H1 (cell line): Measurements from ENCODE around the gene APELA. TPM values are rescaled to one million over a fixed set of nuclear protein-coding genes. Genes with fewer than 3 reads are reported as not detected.

Source experiments
- CTCF ChIA-PET: fragments of 300-600 bp; sonication (Branson Sonifier 250); formaldehyde crosslinking; loops from one replicate; lab custom pipeline; 2021; ENCODE audit not compliant: partially characterized antibody; lab: Charles Lee
- POLR2A ChIA-PET: fragments of 300-600 bp; sonication (Branson Sonifier 250); formaldehyde crosslinking; loops from one replicate; lab custom pipeline; 2021; ENCODE audit warnings: inconsistent platforms; ENCODE audit not compliant: partially characterized antibody; lab: Charles Lee
- DNase-seq, 2 experiments: peaks; one replicate each; pipeline versions ENCODE4 v3.0.0 to v3.0.0-alpha.2; 2010 to 2022; ENCODE audit warnings: low spot score in 2 of 2, low read depth in 1 of 2, mixed read lengths in 1 of 2
- FAIRE-seq: peaks from 2 replicates; lab custom pipeline; 2011; peaks lifted over from hg19 to GRCh38; lab: Jason Lieb, UNC
- H2AFZ ChIP-seq: 2 replicates; pipeline ENCODE4 v1.8.1; 2012; ENCODE audit warnings: low read length, inconsistent platforms
- H2AK5ac ChIP-seq: 2 replicates; pipeline ENCODE4 v1.6.1; 2013; ENCODE audit warnings: low read depth, low read length
- H2BK120ac ChIP-seq: replicated peaks from 2 replicates; pipeline ENCODE3; 2013; ENCODE audit warnings: low read depth, low read length, inconsistent platforms
- H2BK12ac ChIP-seq: 2 replicates; pipeline ENCODE4 v1.6.1; 2013; ENCODE audit warnings: low read depth, low read length
- H2BK15ac ChIP-seq: 2 replicates; pipeline ENCODE4 v1.6.1; 2013; ENCODE audit warnings: low read length
- H2BK20ac ChIP-seq: 2 replicates; pipeline ENCODE4 v1.6.1; 2013; ENCODE audit warnings: low read length
- H2BK5ac ChIP-seq: 2 replicates; pipeline ENCODE4 v1.6.1; 2013; ENCODE audit warnings: low read depth, low read length
- H3K14ac ChIP-seq: 2 replicates; pipeline ENCODE4 v1.6.1; 2013; ENCODE audit warnings: inconsistent platforms; ENCODE audit not compliant: insufficient read length
- H3K18ac ChIP-seq: 2 replicates; pipeline ENCODE4 v1.6.1; 2013; ENCODE audit warnings: low read length; ENCODE audit errors: extremely low read depth
- H3K23ac ChIP-seq: 2 replicates; pipeline ENCODE4 v1.6.1; 2013; ENCODE audit warnings: inconsistent platforms; ENCODE audit not compliant: insufficient read length
- H3K23me2 ChIP-seq: 2 replicates; pipeline ENCODE4 v1.6.1; 2013; ENCODE audit warnings: low read depth, low read length
- H3K27ac ChIP-seq: 2 replicates; pipeline ENCODE4 v1.6.1; 2011; ENCODE audit warnings: low read depth, low read length, inconsistent platforms
- H3K27me3 ChIP-seq, 4 experiments: replicated peaks in 1 of 4; 1 replicate in 1 of 4; 2 replicates in 3 of 4; pipeline versions ENCODE4 v1.6.1 to v1.8.1; 2011 to 2013; ENCODE audit warnings: low read length in 3 of 4, mild to moderate bottlenecking in 3 of 4, inconsistent platforms in 2 of 4, mixed read lengths in 2 of 4, moderate library complexity in 1 of 4; ENCODE audit not compliant: control insufficient read depth in 3 of 4, insufficient read depth in 3 of 4; ENCODE audit errors: extremely low read depth in 1 of 4
- H3K36me3 ChIP-seq, 4 experiments: 2 replicates each; pipeline versions ENCODE4 v1.6.1 to v1.8.1; 2011 to 2013; ENCODE audit warnings: mild to moderate bottlenecking in 4 of 4, low read length in 3 of 4, moderate library complexity in 2 of 4, control low read depth in 1 of 4, inconsistent platforms in 1 of 4; ENCODE audit not compliant: insufficient read depth in 4 of 4, control insufficient read depth in 2 of 4
- H3K4ac ChIP-seq: replicated peaks from 2 replicates; pipeline ENCODE3; 2013; ENCODE audit warnings: low read length, low read depth, mixed read lengths, inconsistent platforms; ENCODE audit not compliant: insufficient read length
- H3K4me1 ChIP-seq, 4 experiments: replicated peaks in 1 of 4; 1 replicate in 1 of 4; 2 replicates in 3 of 4; pipeline versions ENCODE4 v1.6.1 to v1.8.1; 2011 to 2013; ENCODE audit warnings: low read length in 3 of 4, inconsistent platforms in 2 of 4, mixed read lengths in 1 of 4; ENCODE audit not compliant: insufficient read depth in 4 of 4, control insufficient read depth in 3 of 4
- H3K4me2 ChIP-seq, 2 experiments: 2 replicates each; pipeline versions ENCODE4 v1.6.1 to v1.8.1; 2011 to 2013; ENCODE audit warnings: low read depth in 2 of 2, low read length in 2 of 2, control low read depth in 1 of 2, inconsistent platforms in 1 of 2, mild to moderate bottlenecking in 1 of 2; ENCODE audit not compliant: insufficient read depth in 1 of 2
- H3K4me3 ChIP-seq, 4 experiments: fragments of 200-600, 300-600 bp in 1 of 4; sonication (generic), shearing (Covaris generic), sonication (Bioruptor Twin) in 1 of 4; 2 replicates each; pipeline versions ENCODE4 v1.5.1 to v1.8.1; 2011 to 2016; ENCODE audit warnings: low read length in 4 of 4, low read depth in 3 of 4, control low read depth in 2 of 4, inconsistent platforms in 2 of 4, mild to moderate bottlenecking in 2 of 4, mixed read lengths in 1 of 4, moderate library complexity in 1 of 4; ENCODE audit not compliant: insufficient read depth in 2 of 4; ENCODE audit errors: extremely low read depth in 1 of 4
- H3K56ac ChIP-seq: replicated peaks from 2 replicates; pipeline ENCODE3; 2013; ENCODE audit warnings: low read depth, mild to moderate bottlenecking, mixed read lengths, low read length, inconsistent platforms; ENCODE audit not compliant: insufficient read length
- H3K79me1 ChIP-seq: 2 replicates; pipeline ENCODE4 v1.6.1; 2013; ENCODE audit warnings: low read depth, low read length, control low read depth
- H3K79me2 ChIP-seq, 2 experiments: 2 replicates each; pipeline versions ENCODE4 v1.6.1 to v1.8.1; 2012 to 2013; ENCODE audit warnings: low read length in 2 of 2, mild to moderate bottlenecking in 2 of 2, inconsistent platforms in 1 of 2; ENCODE audit not compliant: insufficient read depth in 2 of 2, control insufficient read depth in 1 of 2
- H3K9ac ChIP-seq, 4 experiments: replicated peaks in 1 of 4; 1 replicate in 1 of 4; 2 replicates in 3 of 4; pipeline versions ENCODE4 v1.6.1 to v1.8.1; 2011 to 2013; ENCODE audit warnings: low read depth in 3 of 4, low read length in 3 of 4, control low read depth in 2 of 4, mild to moderate bottlenecking in 2 of 4, moderate library complexity in 2 of 4, inconsistent platforms in 1 of 4; ENCODE audit errors: extremely low read depth in 1 of 4
- H3K9me3 ChIP-seq, 2 experiments: 2 replicates each; pipeline versions ENCODE4 v1.6.1 to v1.8.1; 2012 to 2013; ENCODE audit warnings: mild to moderate bottlenecking in 2 of 2, moderate library complexity in 2 of 2, control low read depth in 1 of 2, inconsistent platforms in 1 of 2, low read depth in 1 of 2, low read length in 1 of 2, mixed read lengths in 1 of 2; ENCODE audit not compliant: insufficient read depth in 2 of 2
- H4K20me1 ChIP-seq, 2 experiments: replicated peaks in 1 of 2; 2 replicates each; pipeline versions ENCODE3 to v1.8.1; 2011 to 2013; ENCODE audit warnings: inconsistent platforms in 2 of 2, low read length in 2 of 2, mild to moderate bottlenecking in 1 of 2; ENCODE audit not compliant: insufficient read depth in 2 of 2, control insufficient read depth in 1 of 2
- H4K5ac ChIP-seq: 2 replicates; pipeline ENCODE4 v1.6.1; 2013; ENCODE audit warnings: low read length, low read depth, mixed read lengths, inconsistent platforms; ENCODE audit not compliant: insufficient read length
- H4K8ac ChIP-seq: 2 replicates; pipeline ENCODE4 v1.8.0; 2013; ENCODE audit warnings: mild to moderate bottlenecking, moderate library complexity, low read length, inconsistent platforms; ENCODE audit not compliant: insufficient read depth; ENCODE audit errors: extremely low read depth
- H4K91ac ChIP-seq: replicated peaks from 2 replicates; pipeline ENCODE3; 2013; ENCODE audit warnings: low read length, mixed read lengths, inconsistent platforms; ENCODE audit not compliant: insufficient read length
- ATF3 ChIP-seq: IDR thresholded peaks from 2 replicates; pipeline ENCODE4 v1.6.1; 2011; ENCODE audit warnings: low read depth, mild to moderate bottlenecking, low read length; ENCODE audit not compliant: insufficient read depth
- EP300 ChIP-seq, 2 experiments: IDR thresholded peaks; 1 replicate in 1 of 2; 2 replicates in 1 of 2; pipeline ENCODE4 v1.6.1; 2011 to 2012; ENCODE audit warnings: low read depth in 2 of 2, low read length in 2 of 2, mild to moderate bottlenecking in 2 of 2, borderline replicate concordance in 1 of 2, inconsistent platforms in 1 of 2, moderate library complexity in 1 of 2
- JUND ChIP-seq: IDR thresholded peaks from 2 replicates; pipeline ENCODE4 v1.6.1; 2011; ENCODE audit warnings: mild to moderate bottlenecking, improper control_type of control experiment, low read length
- KDM5A ChIP-seq: fragments of 200-600 bp; IDR thresholded peaks from 2 replicates; pipeline ENCODE4 v1.7.1; 2012; ENCODE audit warnings: mild to moderate bottlenecking, low read length, inconsistent platforms, mixed read lengths
- MAFK ChIP-seq: IDR thresholded peaks from 2 replicates; pipeline ENCODE4 v1.6.1; 2012; ENCODE audit warnings: low read depth, mild to moderate bottlenecking, improper control_type of control experiment, low read length
- NRF1 ChIP-seq: IDR thresholded peaks from 2 replicates; pipeline ENCODE4 v1.6.1; 2011; ENCODE audit warnings: mild to moderate bottlenecking, low read depth, low read length, improper control_type of control experiment
- PHF8 ChIP-seq: fragments of 200-600 bp; sonication (generic); conservative IDR thresholded peaks from 2 replicates; pipeline ENCODE4 v1.7.1; 2012; ENCODE audit warnings: low read depth, mild to moderate bottlenecking, inconsistent platforms, low read length, moderate library complexity
- TAF1 ChIP-seq: IDR thresholded peaks from 2 replicates; pipeline ENCODE4 v1.6.1; 2011; ENCODE audit warnings: mild to moderate bottlenecking, low read depth, low read length
- ZNF274 ChIP-seq: IDR thresholded peaks from 2 replicates; pipeline ENCODE4 v1.7.0; 2012; ENCODE audit warnings: low read length, borderline replicate concordance; ENCODE audit errors: extremely low read depth
- WGBS, 2 experiments: shearing (Covaris generic) in 1 of 2; methylation state at CpG; one replicate each; pipeline versions ENCODE4 v1.1.6 to v1.1.7; 2013 to 2015; ENCODE audit warnings: low lambda C conversion rate in 2 of 2, mixed read lengths in 2 of 2, inconsistent platforms in 1 of 2, low coverage in 1 of 2, missing lambda C conversion rate in 1 of 2; ENCODE audit not compliant: insufficient replicate concordance in 2 of 2, insufficient coverage in 1 of 2, insufficient read length in 1 of 2; ENCODE audit errors: extremely low coverage in 1 of 2, missing lambda C conversion rate in 1 of 2; 5-methylcytosine and 5-hydroxymethylcytosine counted together
- polyA plus RNA-seq, 7 experiments: library from polyadenylated mRNA; depleted of rRNA in 3 of 7; stranded (reverse) in 5 of 7; unstranded in 2 of 7; fragments of >200 nt in 5 of 7; fragments of 200-250 nt in 2 of 7; gene quantifications; 1 replicate in 5 of 7; 2 replicates in 1 of 7; 4 replicates in 1 of 7; pipeline versions ENCODE4 v1.2.1 to v1.2.3, GENCODE V29; 2011 to 2013; ENCODE audit warnings: missing spikeins in 2 of 7, mixed read lengths in 2 of 7
- total RNA-seq: library from RNA; stranded (reverse); fragmentation: NEBNext Ultra II Directional; extraction: Animal tissue kit (Norgen Biotek cat#: 25700); gene quantifications from 2 replicates; pipeline ENCODE4 v1.2.1, GENCODE V29; 2021

APELA gene
- total and polyA plus RNA-seq, 2 of the 8 experiments (the other 6 are each of a cell fraction or from before 2014, with no cell fraction given): 60.2 to 81.8 TPM

GRCh38 chr4:164874789-164875188, 2.2 kb upstream of the APELA start:
- H3K9me3 ChIP-seq: no peaks in the 10 kb centered on the region
- no peak overlapping the region for H3K4me2 ChIP-seq
- 0 out of 2 replicates have a peak overlapping the region, but pooled peaks have one; percentile 13 for H3K18ac ChIP-seq
- peaks cover 0 to 1% (median 0%) of the 10 kb centered on the region in 4 experiments; a peak in 1 of 7 replicates for H3K27me3 ChIP-seq
- 81% methylated on average over 3 of the region's 3 CpGs; no CpG with 5 or more reads in 1 of the 2 experiments for WGBS, 2 experiments
- H2BK120ac ChIP-seq: peak overlapping the region; percentile 3
- H2BK15ac ChIP-seq: no peak overlapping the region
- no peak overlapping the region for H3K4ac ChIP-seq
- peak overlapping the region; percentile 23 for H4K5ac ChIP-seq
- no peak overlapping the region for H4K8ac ChIP-seq
- no peak overlapping the region for H3K14ac ChIP-seq
- peak overlapping the region; percentile 1; the same call in 1 of the 2 replicates for H2AFZ ChIP-seq
- H3K9ac ChIP-seq: no peak overlapping the region
- FAIRE-seq (peak; percentile 58), DNase-seq (no peak)
- H3K4me1 ChIP-seq: peaks cover 0 to 9% (median 0%) of the 10 kb centered on the region in 4 experiments; a peak in 2 of 7 replicates
- H4K91ac ChIP-seq: peak overlapping the region; percentile 1
- peak overlapping the region; percentile 94 for H2BK12ac ChIP-seq
- no peak overlapping the region for H3K27ac ChIP-seq
- H3K56ac ChIP-seq: no peak overlapping the region
- H3K23me2 ChIP-seq: peaks cover 6% of the 10 kb centered on the region
- no peaks in the 10 kb centered on the region for H4K20me1 ChIP-seq
- H3K23ac ChIP-seq: no peak overlapping the region
- POLR2A ChIA-PET: interaction anchor here (1.2 kb wide), 1 partner anchor 10 kb away, joined by 3 read pairs; no protein-coding TSS in a partner anchor
- peak overlapping the region; percentile 46; the same call in 1 of the 2 replicates for H2BK5ac ChIP-seq
- CTCF ChIA-PET: no interaction called here
- H3K79me1 ChIP-seq: no peaks in the 10 kb centered on the region
- H3K4me3 ChIP-seq: no peak overlapping the region
- H3K36me3 ChIP-seq: peaks cover 0 to 19% (median under 1%) of the 10 kb centered on the region in 4 experiments; a peak in 4 of 8 replicates
- peaks cover 0 to 28% of the 10 kb centered on the region in 2 experiments; a peak in 3 of 4 replicates for H3K79me2 ChIP-seq
- H2BK20ac ChIP-seq: peak overlapping the region; percentile 50
- no peak for TF ChIP-seq EP300 (IDR thresholded peaks at IDR 0.05; ENCODE audit: borderline replicate concordance in 1 of 2, low read depth in 2 of 2, low read length in 2 of 2)
- no peak for TF ChIP-seq ZNF274
- TF ChIP-seq PHF8: no peak
- no peak for TF ChIP-seq TAF1
- no peak for TF ChIP-seq JUND
- no peak for TF ChIP-seq NRF1
- no peak for TF ChIP-seq MAFK
- no peak for TF ChIP-seq KDM5A
- no peak for TF ChIP-seq ATF3
- H2AK5ac ChIP-seq: 0 out of 2 replicates have a peak overlapping the region, but pooled peaks have one; percentile 19
